PFSK-1 (cell line): ENCODE data around the gene SLC43A2.

Experiments
- FOXP2 ChIP-seq: optimal IDR thresholded peaks from 2 replicates; pipeline ENCODE3; 2011; ENCODE audit warnings: borderline replicate concordance, control low read depth, inconsistent platforms; ENCODE audit not compliant: insufficient read depth; ENCODE audit errors: extremely low read length, extremely low read depth
- POLR2AphosphoS5 ChIP-seq: IDR thresholded peaks from 2 replicates; pipeline ENCODE4 v1.6.1; 2012; ENCODE audit warnings: low read depth, mild to moderate bottlenecking, control low read depth, low read length, moderate library complexity
- REST ChIP-seq, 2 experiments: IDR thresholded peaks; 2 replicates each; pipeline versions ENCODE4 v1.6.1 to v1.8.0; 2011 to 2012; ENCODE audit warnings: low read depth in 2 of 2, low read length in 2 of 2, control low read depth in 1 of 2, inconsistent platforms in 1 of 2, mild to moderate bottlenecking in 1 of 2, moderate library complexity in 1 of 2; ENCODE audit not compliant: insufficient read depth in 1 of 2
- SIN3A ChIP-seq: IDR thresholded peaks from 2 replicates; pipeline ENCODE4 v1.6.1; 2012; ENCODE audit warnings: mild to moderate bottlenecking, low read length, moderate library complexity, borderline replicate concordance; ENCODE audit not compliant: insufficient read depth
- TAF1 ChIP-seq: IDR thresholded peaks from 2 replicates; pipeline ENCODE4 v1.6.1; 2012; ENCODE audit warnings: low read length, control low read depth, borderline replicate concordance; ENCODE audit not compliant: insufficient read depth

SLC43A2 gene

GRCh38 chr17:1522626-1523025 is 106.0 kb downstream of the SLC43A2 start:
- TF ChIP-seq FOXP2 (no peak), POLR2AphosphoS5 (no peak), REST (IDR thresholded peaks at IDR 0.05; ENCODE audit: insufficient read depth in 1 of 2, low read depth in 2 of 2, low read length in 2 of 2) (no peak), TAF1 (no peak), SIN3A (no peak)

GRCh38 chr17:1521086-1521640 is 107.5 kb downstream of the SLC43A2 start:
- TF ChIP-seq TAF1, result no peak
- TF ChIP-seq FOXP2, result no peak
- no peak for TF ChIP-seq REST (IDR thresholded peaks at IDR 0.05; ENCODE audit: insufficient read depth in 1 of 2, low read depth in 2 of 2, low read length in 2 of 2)
- TF ChIP-seq POLR2AphosphoS5, result no peak
- TF ChIP-seq SIN3A, result no peak

GRCh38 chr17:1519678-1520077 is 109.0 kb downstream of the SLC43A2 start:
- TF ChIP-seq TAF1 (no peak), REST (IDR thresholded peaks at IDR 0.05; ENCODE audit: insufficient read depth in 1 of 2, low read depth in 2 of 2, low read length in 2 of 2) (no peak), FOXP2 (no peak), SIN3A (no peak), POLR2AphosphoS5 (no peak)
